Loucy (cell line): ENCODE results near the gene SCYL1.

Experiments
- EZH2phosphoT487 ChIP-seq: fragments of 200-600 bp; IDR thresholded peaks from 2 replicates; pipeline ENCODE4 v1.6.1; 2018; ENCODE audit warnings: antibody characterized with exemption, mild to moderate bottlenecking, moderate library complexity, borderline replicate concordance
- TF ChIP-seq, protein P1 (sequence below): fragments of 200-600 bp; sonication (generic); conservative IDR thresholded peaks from 2 replicates; pipeline ENCODE4 v1.5.1; 2014; ENCODE audit warnings: mild to moderate bottlenecking, antibody characterized with exemption, low read length

DNA sequence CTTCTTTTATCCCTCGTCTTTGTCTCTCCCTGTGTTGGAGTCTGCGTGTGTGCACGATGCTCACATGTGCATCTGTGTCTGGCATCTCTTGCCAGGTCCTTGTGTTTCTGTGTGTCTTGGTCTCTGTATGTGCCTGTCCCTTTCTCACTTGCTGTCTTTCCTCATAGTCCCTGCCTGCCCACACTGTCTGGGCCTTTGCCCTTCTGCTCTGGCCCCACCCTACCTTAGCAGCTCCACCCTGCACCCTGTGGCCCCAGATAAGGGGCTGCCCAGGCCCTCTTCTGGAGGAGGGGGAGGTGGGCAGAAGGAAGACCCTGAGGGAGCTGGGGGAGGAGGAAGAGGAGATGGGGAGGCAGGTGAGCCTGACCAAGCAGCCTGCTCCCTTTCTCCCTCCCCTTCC is 53.8 kb downstream of the SCYL1 start:
- TF ChIP-seq, protein P1, sequence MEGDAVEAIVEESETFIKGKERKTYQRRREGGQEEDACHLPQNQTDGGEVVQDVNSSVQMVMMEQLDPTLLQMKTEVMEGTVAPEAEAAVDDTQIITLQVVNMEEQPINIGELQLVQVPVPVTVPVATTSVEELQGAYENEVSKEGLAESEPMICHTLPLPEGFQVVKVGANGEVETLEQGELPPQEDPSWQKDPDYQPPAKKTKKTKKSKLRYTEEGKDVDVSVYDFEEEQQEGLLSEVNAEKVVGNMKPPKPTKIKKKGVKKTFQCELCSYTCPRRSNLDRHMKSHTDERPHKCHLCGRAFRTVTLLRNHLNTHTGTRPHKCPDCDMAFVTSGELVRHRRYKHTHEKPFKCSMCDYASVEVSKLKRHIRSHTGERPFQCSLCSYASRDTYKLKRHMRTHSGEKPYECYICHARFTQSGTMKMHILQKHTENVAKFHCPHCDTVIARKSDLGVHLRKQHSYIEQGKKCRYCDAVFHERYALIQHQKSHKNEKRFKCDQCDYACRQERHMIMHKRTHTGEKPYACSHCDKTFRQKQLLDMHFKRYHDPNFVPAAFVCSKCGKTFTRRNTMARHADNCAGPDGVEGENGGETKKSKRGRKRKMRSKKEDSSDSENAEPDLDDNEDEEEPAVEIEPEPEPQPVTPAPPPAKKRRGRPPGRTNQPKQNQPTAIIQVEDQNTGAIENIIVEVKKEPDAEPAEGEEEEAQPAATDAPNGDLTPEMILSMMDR: no peak
- no peak for TF ChIP-seq EZH2phosphoT487
